Kidney epithelial cell (primary cell): Measurements from ENCODE around the gene NSL1. TPM values are rescaled to one million over a fixed set of nuclear protein-coding genes. Genes with fewer than 3 reads are reported as not detected.
"Not testable (repeated sequence)": the region's sequence is repeated elsewhere in the genome, so short reads cannot be mapped to it uniquely, and the experiment has no call there.

ENCODE experiments used
- DNase-seq: peaks from one replicate; pipeline ENCODE4 v3.0.0-alpha.2; 2010; ENCODE audit warnings: low read depth
- H3K27me3 ChIP-seq: 2 replicates; pipeline ENCODE4 v1.6.0; 2011; ENCODE audit warnings: low read length; ENCODE audit not compliant: control insufficient read depth, insufficient read depth
- H3K36me3 ChIP-seq: 2 replicates; pipeline ENCODE4 v1.5.1; 2011; ENCODE audit warnings: low read length; ENCODE audit not compliant: control insufficient read depth, insufficient read depth
- H3K4me3 ChIP-seq: 2 replicates; pipeline ENCODE4 v1.5.1; 2011; ENCODE audit warnings: low read depth, mild to moderate bottlenecking, control low read depth, low read length
- total RNA-seq: library from RNA; depleted of rRNA; stranded (reverse); fragments of >200 nt; gene quantifications from 2 replicates; pipeline ENCODE4 v1.2.3, GENCODE V29; 2015
- TF ChIP-seq, protein P1 (sequence below): IDR thresholded peaks from 2 replicates; pipeline ENCODE4 v1.5.1; 2011; ENCODE audit warnings: mild to moderate bottlenecking, moderate library complexity, low read length, control low read depth, inconsistent platforms; ENCODE audit not compliant: insufficient read depth, poor library complexity, severe bottlenecking

Gene NSL1
- total RNA-seq, 1 donor from 2014 or later: 28.2 TPM

GRCh38 chr1:212713465-212714136 lies 78.0 kb downstream of the NSL1 start:
- no peaks in the 10 kb centered on the region for H3K27me3 ChIP-seq
- no peaks in the 10 kb centered on the region for H3K36me3 ChIP-seq
- DNase-seq: no peak
- TF ChIP-seq, protein P1, sequence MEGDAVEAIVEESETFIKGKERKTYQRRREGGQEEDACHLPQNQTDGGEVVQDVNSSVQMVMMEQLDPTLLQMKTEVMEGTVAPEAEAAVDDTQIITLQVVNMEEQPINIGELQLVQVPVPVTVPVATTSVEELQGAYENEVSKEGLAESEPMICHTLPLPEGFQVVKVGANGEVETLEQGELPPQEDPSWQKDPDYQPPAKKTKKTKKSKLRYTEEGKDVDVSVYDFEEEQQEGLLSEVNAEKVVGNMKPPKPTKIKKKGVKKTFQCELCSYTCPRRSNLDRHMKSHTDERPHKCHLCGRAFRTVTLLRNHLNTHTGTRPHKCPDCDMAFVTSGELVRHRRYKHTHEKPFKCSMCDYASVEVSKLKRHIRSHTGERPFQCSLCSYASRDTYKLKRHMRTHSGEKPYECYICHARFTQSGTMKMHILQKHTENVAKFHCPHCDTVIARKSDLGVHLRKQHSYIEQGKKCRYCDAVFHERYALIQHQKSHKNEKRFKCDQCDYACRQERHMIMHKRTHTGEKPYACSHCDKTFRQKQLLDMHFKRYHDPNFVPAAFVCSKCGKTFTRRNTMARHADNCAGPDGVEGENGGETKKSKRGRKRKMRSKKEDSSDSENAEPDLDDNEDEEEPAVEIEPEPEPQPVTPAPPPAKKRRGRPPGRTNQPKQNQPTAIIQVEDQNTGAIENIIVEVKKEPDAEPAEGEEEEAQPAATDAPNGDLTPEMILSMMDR: no peak
- no peak overlapping the region for H3K4me3 ChIP-seq

DNA sequence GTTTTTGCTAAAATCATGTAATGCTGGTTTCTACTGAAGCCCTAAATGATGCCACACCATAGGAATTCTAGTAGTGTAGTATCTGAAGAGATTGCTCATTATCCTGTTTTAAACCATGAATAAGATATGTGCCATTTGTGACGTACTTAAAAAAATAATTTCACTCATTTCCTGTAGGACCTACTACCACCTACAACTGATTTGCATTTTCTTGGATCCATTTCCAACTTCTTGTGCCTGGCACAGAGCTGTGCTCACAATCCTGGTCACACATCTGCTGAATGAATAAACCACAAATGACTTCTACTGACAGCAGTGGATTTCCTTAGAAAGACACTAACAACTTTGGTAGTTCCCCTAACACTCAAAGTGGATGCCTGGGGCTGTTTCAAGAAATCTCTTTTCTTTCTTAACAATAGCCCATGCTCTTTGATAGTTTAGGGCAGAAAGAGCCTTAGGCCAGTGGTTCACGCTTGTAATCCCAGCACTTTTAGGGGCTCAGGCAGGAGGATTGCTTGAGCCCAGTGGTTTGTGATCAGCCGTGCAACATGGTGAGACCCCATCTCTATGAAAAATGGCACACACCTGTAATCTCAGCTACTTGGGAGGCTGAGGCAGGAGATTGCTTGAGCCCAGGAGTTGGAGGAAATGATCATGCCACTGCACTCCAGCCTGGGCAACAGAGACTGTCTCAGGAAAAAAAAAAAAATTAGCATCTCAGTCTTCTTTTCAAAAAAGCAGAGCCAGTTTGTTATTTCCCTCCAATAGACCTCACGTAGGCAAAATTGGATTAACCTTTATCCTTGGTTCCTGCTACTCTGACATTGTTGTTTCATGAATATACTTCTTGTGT lies 78.9 kb downstream of the NSL1 start:
- no peaks in the 10 kb centered on the region for H3K36me3 ChIP-seq
- H3K27me3 ChIP-seq: no peaks in the 10 kb centered on the region
- TF ChIP-seq, protein P1: no peak
- H3K4me3 ChIP-seq: no peak overlapping the region
- DNase-seq: no peak

GRCh38 chr1:212711974-212712373 lies 79.6 kb downstream of the NSL1 start:
- not testable (repeated sequence) for H3K36me3 ChIP-seq, H3K27me3 ChIP-seq

GRCh38 chr1:212710566-212710965 lies 81.0 kb downstream of the NSL1 start:
- TF ChIP-seq, protein P1: no peak
- Histone ChIP-seq H3K27me3 (no peaks in the 10 kb centered on the region), H3K4me3 (no peak overlapping the region), H3K36me3 (no peaks in the 10 kb centered on the region)
- DNase-seq: no peak

More at GRCh38 chr1:212711974-212712373, 79.6 kb downstream of the NSL1 start:
- H3K4me3 ChIP-seq, DNase-seq: not testable (repeated sequence)

- Histone ChIP-seq H3K4me3 (no peak overlapping the region), H3K27me3 (peaks cover 16% of the 10 kb centered on the region), H3K36me3 (no peaks in the 10 kb centered on the region)
- no peak for DNase-seq
- TF ChIP-seq, protein P1: no peak
Observed at GRCh38 chr1:212703991-212704564, 87.5 kb downstream of the NSL1 start.

DNA sequence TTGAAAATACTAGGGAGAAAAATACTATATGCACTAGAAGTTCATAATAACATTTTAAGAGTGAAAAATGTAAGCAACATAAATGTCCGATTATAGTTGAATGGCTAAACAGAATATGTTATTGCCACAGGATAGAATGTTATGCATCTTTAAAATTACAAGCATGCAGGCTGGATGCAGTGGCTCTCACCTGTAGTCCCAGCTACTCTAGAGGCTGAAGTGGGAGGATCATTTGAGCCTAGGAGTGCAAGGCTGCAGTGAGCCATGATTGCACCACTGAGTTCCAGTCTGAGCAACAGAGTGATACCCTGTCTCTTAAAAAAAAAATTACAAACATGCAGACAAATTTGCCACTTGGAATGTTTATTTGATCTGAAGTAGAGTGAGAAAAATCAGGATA lies 88.9 kb downstream of the NSL1 start:
- TF ChIP-seq, protein P1: no peak
- DNase-seq: no peak
- peaks cover 23% of the 10 kb centered on the region for H3K27me3 ChIP-seq
- H3K36me3 ChIP-seq: no peaks in the 10 kb centered on the region
- H3K4me3 ChIP-seq: no peak overlapping the region
